NCI-H2196 treated with DMSO at 0.1 percent for 48 hours (cell line): ENCODE measurements around the gene OTX2.

ENCODE experiments used
- DNase-seq: peaks from one replicate; lab custom pipeline; 2025; ENCODE audit not compliant: unreplicated experiment; lab: John Stamatoyannopoulos, UW

Gene OTX2

DNA sequence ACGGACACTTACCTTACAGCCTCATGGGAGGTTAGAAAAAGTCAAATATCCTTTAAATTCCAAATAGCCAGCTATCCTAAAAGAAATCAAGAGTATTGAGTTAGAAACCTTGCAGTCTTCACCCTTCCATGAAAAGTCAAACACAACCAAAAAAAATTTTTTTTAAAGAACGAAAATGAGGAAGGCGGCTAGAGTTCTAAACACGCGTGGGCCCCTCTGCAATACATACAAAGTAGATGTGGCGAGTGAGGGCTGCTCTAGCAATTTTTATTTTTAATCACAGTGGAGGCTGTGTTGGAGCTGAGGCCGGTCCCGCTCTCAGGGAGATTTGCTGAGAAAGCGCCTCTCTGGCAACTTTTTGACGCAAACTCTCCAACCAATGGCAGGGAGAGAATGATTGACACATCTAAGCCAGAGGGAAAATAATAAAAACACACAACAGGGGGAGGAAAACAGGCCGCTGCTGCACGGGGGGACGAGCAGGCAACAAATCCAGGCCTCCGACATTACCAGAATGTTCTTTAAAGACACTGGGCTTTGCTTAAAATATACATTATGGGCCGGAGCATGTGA lies at the start of gene OTX2:
OTX2 (minus strand) TSS at position 333 of the 573 bp plus-strand sequence. CDS start 5,023 bp downstream, outside the sequence.
- DNase-seq = no peak

GRCh38 chr14:56858422-56858821 lies 48.1 kb upstream of the OTX2 start:
- no peak for DNase-seq

- DNase-seq = no peak
Measured at GRCh38 chr14:56857216-56857615, 46.9 kb upstream of the OTX2 start.

- DNase-seq = no peak
Measured at GRCh38 chr14:56855891-56856461, 45.7 kb upstream of the OTX2 start.

DNA sequence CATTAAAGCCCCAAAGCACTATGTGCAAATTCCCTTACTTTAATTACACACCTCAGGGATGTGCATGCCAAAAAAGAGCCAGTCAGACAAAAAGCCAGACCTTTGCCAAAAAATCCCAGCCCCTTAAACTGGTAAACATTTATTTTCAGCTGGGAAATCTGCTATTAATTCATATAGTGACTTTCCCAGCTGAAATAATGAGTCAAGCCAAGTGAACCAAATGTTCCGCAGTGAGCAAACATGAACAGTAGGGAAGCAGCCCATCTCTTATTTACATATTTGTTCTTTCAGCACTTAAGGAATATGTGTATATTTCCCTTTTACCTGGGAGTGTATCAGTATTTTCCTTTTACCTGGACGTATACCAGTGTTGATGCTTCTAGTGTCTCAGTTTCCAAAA lies 44.0 kb upstream of the OTX2 start:
- DNase-seq = no peak

DNA sequence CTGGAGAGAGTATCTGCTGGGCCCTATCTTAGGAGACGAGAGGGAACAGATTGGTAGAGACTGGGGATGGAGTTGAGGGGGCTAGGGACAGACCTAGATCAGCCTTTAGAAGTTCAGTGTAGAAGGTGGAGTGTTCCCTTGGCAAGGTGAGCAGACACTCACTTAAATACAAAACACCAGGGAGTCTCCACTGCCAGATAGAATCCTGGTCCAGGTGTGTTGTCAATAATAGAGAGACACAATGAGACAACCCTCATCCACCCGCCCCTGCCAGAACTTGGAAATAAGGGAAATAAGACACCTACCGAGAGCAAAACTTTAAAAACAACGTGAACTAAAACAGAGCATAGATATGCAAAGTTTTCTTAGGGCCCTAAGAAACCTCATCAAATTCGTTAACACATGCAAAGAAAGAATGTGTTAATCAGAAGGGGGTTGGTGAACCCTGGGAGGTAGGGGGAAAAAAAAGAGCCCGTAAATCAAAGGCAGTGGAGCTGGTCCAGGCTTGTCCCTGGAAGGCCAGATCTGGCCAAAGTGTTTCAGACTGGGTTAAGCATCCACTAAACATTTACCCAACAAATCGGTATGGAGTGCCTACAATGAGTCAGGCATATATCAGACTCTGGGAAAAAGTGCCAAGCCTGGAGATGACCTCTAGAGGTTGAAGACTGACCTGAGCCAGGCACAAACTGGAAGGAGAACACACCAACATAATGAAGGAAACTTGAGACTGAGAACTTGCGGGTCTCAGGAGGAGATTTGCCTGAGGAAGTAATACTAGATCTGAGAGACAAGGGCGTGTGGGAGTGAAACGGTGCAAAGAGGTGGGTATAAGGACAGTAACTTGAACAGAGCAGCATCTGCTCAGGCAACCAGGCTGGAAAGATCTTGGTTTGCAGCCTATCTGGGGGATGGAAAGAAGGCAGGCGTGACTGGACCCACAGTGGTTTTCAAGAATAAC lies 37.0 kb upstream of the OTX2 start:
- no peak for DNase-seq

GRCh38 chr14:56844406-56845002 lies 34.2 kb upstream of the OTX2 start:
- no peak for DNase-seq

DNA sequence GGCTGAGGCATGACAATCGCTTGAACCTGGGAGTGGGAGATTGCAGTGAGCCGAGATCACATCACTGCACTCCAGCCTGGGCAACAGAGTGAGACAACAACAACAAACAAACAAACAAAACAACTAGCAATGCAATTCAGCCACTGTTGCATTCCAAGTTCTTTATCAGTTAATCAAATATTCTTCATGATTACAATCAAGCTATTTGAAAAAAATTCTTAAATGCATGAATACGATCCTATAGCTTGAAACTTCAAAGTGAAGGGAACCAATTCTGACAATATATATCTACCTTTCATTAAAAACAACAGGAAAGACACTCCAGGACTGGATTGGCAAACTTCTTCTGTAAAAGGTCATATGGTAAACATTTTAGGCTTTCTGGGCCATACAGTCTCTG lies 31.3 kb upstream of the OTX2 start:
- DNase-seq = no peak

GRCh38 chr14:56840221-56840620 lies 29.9 kb upstream of the OTX2 start:
- DNase-seq = no peak

GRCh38 chr14:56829151-56829550 lies 18.9 kb upstream of the OTX2 start:
- no peak for DNase-seq

GRCh38 chr14:56826214-56826613 lies 15.9 kb upstream of the OTX2 start:
- DNase-seq = no peak

DNA sequence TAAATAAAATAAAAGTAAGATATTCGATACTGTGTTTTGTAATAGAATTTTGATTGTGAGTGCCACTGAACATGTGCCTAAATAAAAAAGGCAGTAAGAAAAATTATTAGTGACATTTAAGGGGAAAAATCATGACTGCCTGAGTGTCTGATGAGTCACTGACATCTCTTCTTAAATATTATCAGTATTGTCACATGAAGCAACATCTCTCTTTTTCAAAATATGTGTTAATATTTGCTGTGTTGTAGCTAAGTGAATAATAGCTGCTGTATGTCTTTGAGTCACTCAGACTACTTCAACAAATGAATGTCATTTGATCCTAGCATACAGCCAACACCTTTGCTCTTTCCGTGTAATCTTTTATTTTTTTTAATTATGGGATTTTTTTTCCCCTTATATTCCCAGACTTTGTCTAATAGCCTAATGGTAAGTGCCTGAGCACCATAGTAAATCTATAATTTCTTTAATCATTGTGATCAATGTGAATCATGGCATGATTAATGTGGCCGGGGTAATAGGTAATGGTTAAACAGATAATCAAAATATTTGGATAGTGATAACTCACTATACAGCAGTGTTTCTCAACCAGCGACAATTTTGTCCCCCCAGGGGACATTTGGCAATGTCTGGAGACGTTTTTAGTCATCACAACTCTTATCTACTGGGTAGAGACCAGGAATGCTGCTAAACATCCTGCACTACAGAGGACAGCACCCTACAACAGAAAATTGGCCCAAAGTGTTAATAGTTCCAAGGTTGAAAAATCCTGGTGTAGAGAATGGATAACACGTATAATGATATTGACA lies 11.7 kb upstream of the OTX2 start:
- DNase-seq = no peak

DNA sequence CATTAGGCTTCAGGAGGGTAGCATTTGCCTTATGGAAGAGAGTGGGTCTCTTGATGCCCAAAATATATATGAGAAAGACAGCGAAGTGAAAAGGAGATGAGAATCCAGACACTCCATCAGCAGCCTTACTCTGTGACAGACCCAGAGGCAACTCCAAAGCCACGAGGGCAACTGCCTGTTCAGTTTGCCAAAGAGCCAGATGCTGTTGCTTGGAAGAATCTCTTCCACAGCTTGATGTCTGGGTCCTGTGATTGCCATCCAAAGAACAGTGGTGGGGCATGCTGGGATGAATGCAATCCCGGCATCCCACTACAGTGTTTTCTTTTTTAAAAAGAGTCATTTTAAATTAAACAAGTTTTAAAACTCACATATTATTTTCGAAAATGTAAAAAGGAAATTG lies 10.9 kb upstream of the OTX2 start:
- DNase-seq = no peak

- no peak for DNase-seq
Measured at GRCh38 chr14:56817396-56817921, 7.2 kb upstream of the OTX2 start.

GRCh38 chr14:56816574-56817391 lies 6.5 kb upstream of the OTX2 start:
- no peak for DNase-seq

- no peak for DNase-seq
Measured at GRCh38 chr14:56815745-56816144, 5.5 kb upstream of the OTX2 start.

GRCh38 chr14:56814969-56815700 lies 4.9 kb upstream of the OTX2 start:
- no peak for DNase-seq

- DNase-seq = no peak
Measured at GRCh38 chr14:56814519-56814959, 4.3 kb upstream of the OTX2 start.

DNA sequence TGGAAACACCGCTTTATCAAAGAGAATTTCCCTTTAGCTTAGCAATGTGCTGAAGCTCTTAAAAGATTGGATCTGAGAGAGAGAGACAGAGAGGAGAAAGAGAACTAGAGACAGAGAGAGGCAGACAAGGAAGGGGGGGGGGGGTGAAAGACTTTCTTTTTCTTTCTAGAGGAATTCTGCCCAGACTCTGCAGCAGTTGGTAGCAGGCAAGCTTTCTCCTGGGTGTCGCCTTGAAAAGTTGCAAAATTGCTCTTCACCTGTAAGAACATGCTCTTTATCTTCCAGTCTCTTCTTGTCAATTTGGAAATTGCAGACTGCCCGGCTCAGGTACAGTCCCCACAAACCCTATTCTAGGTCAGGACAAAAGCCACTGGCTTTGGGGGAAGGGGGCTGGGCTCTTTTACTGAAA lies 2.9 kb upstream of the OTX2 start:
- DNase-seq = no peak
